IMR-90 (cell line): ENCODE measurements around the gene HOXC12.

Source experiments
- RFX5 ChIP-seq: IDR thresholded peaks from 2 replicates; pipeline ENCODE4 v1.8.0; 2012; ENCODE audit warnings: low read depth, mild to moderate bottlenecking, low read length, moderate library complexity
- TF ChIP-seq, protein P1 (sequence below): conservative IDR thresholded peaks from 2 replicates; pipeline ENCODE4 v1.5.1; 2012; ENCODE audit warnings: mild to moderate bottlenecking, low read depth, low read length, improper control_type of control experiment

DNA sequence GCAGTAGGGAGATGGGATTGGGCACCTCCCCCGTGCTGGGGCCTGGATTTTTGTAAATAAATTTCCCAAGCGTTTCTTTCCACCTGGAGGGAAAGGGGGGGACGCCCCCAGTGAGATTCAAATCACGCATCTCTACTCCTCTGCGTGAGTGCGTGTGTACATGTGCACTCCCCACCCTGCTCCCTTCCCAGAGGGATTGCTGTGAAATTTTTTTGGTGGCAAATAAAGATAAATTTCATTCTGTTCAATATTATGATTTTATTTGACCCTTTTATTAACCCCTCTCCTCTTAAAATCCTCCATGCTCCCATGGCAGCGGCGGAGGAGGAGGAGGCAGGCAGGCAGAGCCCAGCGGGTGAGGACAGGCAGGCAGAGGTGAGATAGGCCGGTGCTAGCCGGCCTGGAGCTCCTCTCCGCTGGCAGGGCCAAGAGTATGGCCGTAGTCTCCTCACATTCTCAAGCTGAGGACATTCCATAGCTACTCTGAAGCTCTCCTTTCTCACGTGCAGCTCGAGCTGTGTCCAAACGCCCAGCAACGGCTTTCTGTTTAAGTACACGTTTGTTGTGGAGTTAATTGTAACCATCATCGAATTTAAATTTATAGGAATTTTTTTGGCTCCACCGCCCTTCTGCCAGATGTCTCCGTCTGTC is 21.6 kb downstream of the HOXC12 start:
- TF ChIP-seq, protein P1, sequence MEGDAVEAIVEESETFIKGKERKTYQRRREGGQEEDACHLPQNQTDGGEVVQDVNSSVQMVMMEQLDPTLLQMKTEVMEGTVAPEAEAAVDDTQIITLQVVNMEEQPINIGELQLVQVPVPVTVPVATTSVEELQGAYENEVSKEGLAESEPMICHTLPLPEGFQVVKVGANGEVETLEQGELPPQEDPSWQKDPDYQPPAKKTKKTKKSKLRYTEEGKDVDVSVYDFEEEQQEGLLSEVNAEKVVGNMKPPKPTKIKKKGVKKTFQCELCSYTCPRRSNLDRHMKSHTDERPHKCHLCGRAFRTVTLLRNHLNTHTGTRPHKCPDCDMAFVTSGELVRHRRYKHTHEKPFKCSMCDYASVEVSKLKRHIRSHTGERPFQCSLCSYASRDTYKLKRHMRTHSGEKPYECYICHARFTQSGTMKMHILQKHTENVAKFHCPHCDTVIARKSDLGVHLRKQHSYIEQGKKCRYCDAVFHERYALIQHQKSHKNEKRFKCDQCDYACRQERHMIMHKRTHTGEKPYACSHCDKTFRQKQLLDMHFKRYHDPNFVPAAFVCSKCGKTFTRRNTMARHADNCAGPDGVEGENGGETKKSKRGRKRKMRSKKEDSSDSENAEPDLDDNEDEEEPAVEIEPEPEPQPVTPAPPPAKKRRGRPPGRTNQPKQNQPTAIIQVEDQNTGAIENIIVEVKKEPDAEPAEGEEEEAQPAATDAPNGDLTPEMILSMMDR: no peak
- TF ChIP-seq RFX5: no peak
